Endothelial cell (in vitro differentiated cells): ENCODE results near the gene ETS1. TPM values are rescaled to one million over a fixed set of nuclear protein-coding genes. Genes with fewer than 3 reads are reported as not detected.

Experiments
- DNase-seq: peaks from one replicate; pipeline ENCODE4 v3.0.0; 2021; ENCODE audit warnings: low spot score
- H3K27ac Mint-ChIP-seq: one replicate; pipeline ENCODE4 v1.8.0; 2021; ENCODE audit warnings: mixed read lengths, inconsistent platforms; ENCODE audit not compliant: unreplicated experiment
- H3K27me3 Mint-ChIP-seq: one replicate; pipeline ENCODE4 v1.8.0; 2021; ENCODE audit warnings: mild to moderate bottlenecking, moderate library complexity, mixed read lengths, inconsistent platforms; ENCODE audit not compliant: unreplicated experiment
- H3K36me3 Mint-ChIP-seq: one replicate; pipeline ENCODE4 v1.8.0; 2021; ENCODE audit warnings: mild to moderate bottlenecking, low read depth, mixed read lengths, inconsistent platforms; ENCODE audit not compliant: unreplicated experiment
- H3K4me1 Mint-ChIP-seq: one replicate; pipeline ENCODE4 v1.8.0; 2021; ENCODE audit warnings: mild to moderate bottlenecking, mixed read lengths, inconsistent platforms; ENCODE audit not compliant: unreplicated experiment
- H3K4me3 Mint-ChIP-seq: one replicate; pipeline ENCODE4 v1.8.0; 2021; ENCODE audit warnings: mild to moderate bottlenecking, mixed read lengths, inconsistent platforms; ENCODE audit not compliant: unreplicated experiment
- H3K9me3 Mint-ChIP-seq: one replicate; pipeline ENCODE4 v1.8.0; 2021; ENCODE audit warnings: mixed read lengths, inconsistent platforms; ENCODE audit not compliant: unreplicated experiment
- CTCF ChIP-seq: fragments of 200-600 bp; sonication (generic); IDR thresholded peaks from one replicate; pipeline ENCODE4 v1.5.0; 2021; ENCODE audit warnings: antibody characterized with exemption; ENCODE audit not compliant: unreplicated experiment
- total RNA-seq: library from RNA; stranded (reverse); fragmentation: NEBNext Ultra II Directional; extraction: Animal tissue kit (Norgen Biotek cat#: 25700); gene quantifications from one replicate; pipeline ENCODE4 v1.2.1, GENCODE V29; 2021; ENCODE audit not compliant: unreplicated experiment

The ETS1 gene
- total RNA-seq, 1 donor from 2014 or later: 309 TPM

GRCh38 chr11:128623091-128623490, 35.7 kb upstream of the ETS1 start:
- peaks cover 3% of the 10 kb centered on the region for H3K36me3 Mint-ChIP-seq

DNA sequence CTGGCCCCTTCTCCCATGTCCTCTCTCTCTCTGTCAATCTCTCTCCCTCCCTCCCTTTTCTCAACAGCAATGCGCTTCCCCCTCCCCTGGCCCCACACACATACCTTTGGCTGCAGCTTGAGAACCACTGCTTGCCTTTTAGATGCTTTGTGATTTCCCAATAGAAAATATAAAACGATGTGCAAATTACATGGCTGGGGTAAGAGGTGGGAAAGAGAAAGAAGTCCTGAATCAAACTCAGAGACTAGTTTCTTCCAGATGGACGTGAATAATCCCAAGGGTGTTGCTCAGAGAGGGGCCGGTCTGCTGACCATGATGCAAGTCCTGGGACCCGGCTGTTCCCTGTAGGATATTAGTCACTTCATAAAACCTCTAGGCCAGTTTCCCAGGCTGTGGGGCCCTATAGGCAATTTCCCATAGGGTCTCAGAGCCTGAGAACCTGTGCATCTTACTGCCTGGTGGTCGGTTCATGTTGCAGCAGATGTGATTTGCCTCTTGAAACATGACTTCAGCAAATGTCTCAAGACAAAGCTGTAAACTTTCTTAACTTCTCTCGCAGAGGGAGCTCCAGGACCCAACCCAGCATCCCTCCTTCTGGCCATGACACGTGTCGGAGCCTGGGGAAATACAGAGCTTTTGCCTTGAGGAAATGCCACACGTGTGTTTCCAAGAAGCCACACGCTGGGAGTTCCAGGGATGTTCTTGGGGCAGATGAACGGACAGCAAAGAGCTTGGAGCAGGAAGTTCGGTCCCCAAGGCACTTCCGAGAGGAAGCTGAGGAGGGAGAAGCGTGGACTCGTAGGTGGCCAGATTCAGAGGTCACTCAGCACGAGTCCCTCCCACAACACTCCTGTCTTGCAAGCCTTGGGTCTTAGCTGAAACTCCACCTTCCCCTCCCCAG, 34.5 kb upstream of the ETS1 start:
- Mint-ChIP-seq H3K4me1 (peaks cover 88% of the 10 kb centered on the region), H3K27me3 (peaks cover 8% of the 10 kb centered on the region), H3K27ac (peak overlapping the region; percentile 70), H3K4me3 (no peak overlapping the region), H3K9me3 (no peaks in the 10 kb centered on the region), H3K36me3 (no peaks in the 10 kb centered on the region)
- no peak for DNase-seq
- TF ChIP-seq CTCF: no peak

More at GRCh38 chr11:128623091-128623490, 35.7 kb upstream of the ETS1 start:
- Mint-ChIP-seq H3K27ac (no peak overlapping the region), H3K4me3 (no peak overlapping the region), H3K4me1 (peaks cover 85% of the 10 kb centered on the region), H3K9me3 (no peaks in the 10 kb centered on the region), H3K27me3 (peaks cover 6% of the 10 kb centered on the region)
- no peak for TF ChIP-seq CTCF
- no peak for DNase-seq

- no peaks in the 10 kb centered on the region for H3K36me3 Mint-ChIP-seq
- peaks cover 94% of the 10 kb centered on the region for H3K4me1 Mint-ChIP-seq
- H3K9me3 Mint-ChIP-seq: no peaks in the 10 kb centered on the region
- no peak for DNase-seq
- peak overlapping the region; percentile 45 for H3K4me3 Mint-ChIP-seq
- peaks cover 11% of the 10 kb centered on the region for H3K27me3 Mint-ChIP-seq
- peak overlapping the region; percentile 70 for H3K27ac Mint-ChIP-seq
- no peak for TF ChIP-seq CTCF
Observed at GRCh38 chr11:128620309-128621100, 33.1 kb upstream of the ETS1 start.

DNA sequence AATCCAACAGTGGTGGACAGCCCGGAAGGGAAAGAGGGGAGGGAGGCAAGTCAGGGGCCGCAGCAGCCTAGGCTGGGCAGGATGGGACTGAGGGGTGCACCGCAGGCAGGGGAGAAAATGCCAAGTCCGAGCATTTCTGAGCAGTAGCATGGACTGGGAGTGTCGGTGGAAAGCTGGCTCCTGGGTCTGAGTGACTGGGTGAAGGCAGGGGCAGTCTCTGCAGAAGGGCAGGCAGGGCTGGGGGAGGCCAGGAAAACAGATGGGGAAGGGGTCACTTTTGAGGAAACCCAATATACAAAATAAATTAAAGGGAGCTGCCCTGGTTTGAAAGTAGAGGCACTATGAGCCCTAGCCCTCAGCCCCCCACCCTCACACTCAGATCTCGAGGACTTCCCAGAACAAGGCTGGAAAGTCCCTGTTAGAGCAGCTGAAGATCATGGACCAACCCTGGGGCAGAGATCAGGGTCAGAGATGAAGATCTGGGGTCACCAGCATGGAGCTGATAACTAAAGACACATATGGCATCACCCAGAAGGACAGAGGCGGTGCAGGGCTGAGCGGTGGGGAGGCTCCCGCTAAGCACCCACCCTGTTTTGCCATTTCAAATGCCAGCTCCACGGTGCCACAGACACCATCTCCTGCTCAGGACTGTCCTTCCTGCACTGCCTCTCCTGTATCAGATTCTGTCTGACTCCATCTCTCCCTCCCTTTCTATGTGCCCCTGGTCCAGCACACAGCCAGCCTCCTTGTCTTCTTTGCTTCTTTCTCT, 32.4 kb upstream of the ETS1 start:
- TF ChIP-seq CTCF: no peak
- H3K4me3 Mint-ChIP-seq: no peak overlapping the region
- H3K27me3 Mint-ChIP-seq: peaks cover 15% of the 10 kb centered on the region
- peaks cover 94% of the 10 kb centered on the region for H3K4me1 Mint-ChIP-seq
- no peak for DNase-seq
- no peaks in the 10 kb centered on the region for H3K36me3 Mint-ChIP-seq
- H3K27ac Mint-ChIP-seq: peak overlapping the region; percentile 21
- no peaks in the 10 kb centered on the region for H3K9me3 Mint-ChIP-seq
